HG03066 (cell line): ENCODE measurements around the gene ZNF790.

Source experiments
- ATAC-seq: cut with Tn5 transposase; IDR thresholded peaks from one replicate; pipeline ENCODE4 v1.9.1; 2021; ENCODE audit warnings: low read depth; ENCODE audit not compliant: unreplicated experiment

The ZNF790 gene

GRCh38 chr19:36772311-36773222 is 65.6 kb downstream of the ZNF790 start, which contains the start of gene ZNF850:
ZNF850 (minus strand) TSS chr19:36772807; CDS start chr19:36762606, 10,201 bp downstream.
- ATAC-seq: peak; percentile 75

DNA sequence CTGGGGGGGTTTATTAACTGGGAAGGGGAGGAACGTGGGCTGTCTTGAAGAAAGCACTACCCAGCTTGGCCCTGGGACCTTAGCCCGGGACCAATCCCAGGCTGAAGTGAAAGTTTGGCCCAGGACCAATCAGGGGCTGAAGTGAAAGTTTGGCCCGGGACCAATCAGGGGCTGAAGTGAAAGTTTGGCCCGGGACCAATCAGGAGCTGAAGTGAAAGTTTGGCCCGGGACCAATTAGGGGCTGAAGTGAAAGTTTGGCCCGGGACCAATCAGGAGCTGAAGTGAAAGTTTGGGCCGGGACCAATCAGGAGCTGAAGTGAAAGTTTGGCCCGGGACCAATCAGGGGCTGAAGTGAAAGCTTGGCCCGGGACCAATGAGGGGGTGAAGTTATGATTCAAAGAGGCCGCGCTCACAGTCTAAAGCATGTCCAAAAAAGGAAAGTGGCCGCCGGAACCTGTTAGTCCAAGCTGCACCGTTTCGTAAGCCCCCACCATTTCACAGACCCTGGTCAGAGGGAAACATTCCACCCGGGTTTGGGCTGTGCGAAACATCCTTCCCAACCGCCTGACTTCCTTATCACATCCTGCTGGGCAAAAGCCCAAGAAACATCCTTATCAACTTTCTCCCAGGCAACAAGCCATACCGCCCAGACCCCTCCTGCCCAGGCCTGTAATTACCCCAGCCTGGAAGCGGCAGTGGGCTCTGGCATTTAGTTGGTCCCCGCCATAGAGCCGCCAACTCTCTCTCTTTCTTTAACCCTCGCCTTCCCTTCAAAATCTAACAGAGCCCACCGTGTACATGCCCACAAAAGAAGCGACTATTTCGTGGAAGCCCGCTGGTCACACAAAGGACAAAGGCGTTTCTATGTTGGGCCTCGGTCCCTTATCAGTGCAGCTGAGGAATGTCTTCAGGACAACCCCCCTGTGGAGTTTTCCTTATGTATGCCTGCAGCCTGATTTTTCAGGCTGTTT is 66.6 kb downstream of the ZNF790 start:
- ATAC-seq: no peak
